Measurements from ENCODE around the gene TCAP. TPM values are rescaled to one million over a fixed set of nuclear protein-coding genes. Genes with fewer than 3 reads are reported as not detected.

The TCAP gene
- total and polyA plus RNA-seq, 9 donors, result 0.24 to 1.9 (median 1.3) TPM

- no peaks in the 10 kb centered on the region for H3K36me3 ChIP-seq
- intact Hi-C loops (cut with DNase I), result no loop called here
- 89 to 93% (median 91%) methylated on average over 10 of the region's 10 CpGs for WGBS, 3 donors
- no peak overlapping the region for H3K27ac ChIP-seq
- no peaks in the 10 kb centered on the region for H3K27me3 ChIP-seq
- no peak for DNase-seq
- H3K4me1 ChIP-seq (ENCODE audit: insufficient read depth), result no peaks in the 10 kb centered on the region
- no peaks in the 10 kb centered on the region for H3K9me3 ChIP-seq
- no peak overlapping the region for H3K4me3 ChIP-seq
- no peak for TF ChIP-seq POLR2A (IDR thresholded peaks at IDR 0.05)
- TF ChIP-seq EP300 (IDR thresholded peaks at IDR 0.05), result no peak
- TF ChIP-seq CTCF (IDR thresholded peaks at IDR 0.05), result no peak
Observed at GRCh38 chr17:39711851-39712250, 46.7 kb downstream of the TCAP start.

- intact Hi-C loops (cut with DNase I), result no loop called here
- H3K27ac ChIP-seq, result no peak overlapping the region
- WGBS, 3 donors, result 90 to 93% (median 93%) methylated on average over 4 of the region's 4 CpGs
- no peak for DNase-seq
- H3K9me3 ChIP-seq, result no peaks in the 10 kb centered on the region
- no peak for TF ChIP-seq POLR2A (IDR thresholded peaks at IDR 0.05)
- TF ChIP-seq EP300 (IDR thresholded peaks at IDR 0.05), result no peak
- no peak for TF ChIP-seq CTCF (IDR thresholded peaks at IDR 0.05)
- H3K4me3 ChIP-seq, result no peak overlapping the region
- H3K4me1 ChIP-seq (ENCODE audit: insufficient read depth), result no peaks in the 10 kb centered on the region
- H3K36me3 ChIP-seq, result no peaks in the 10 kb centered on the region
- no peaks in the 10 kb centered on the region for H3K27me3 ChIP-seq
Observed at GRCh38 chr17:39714234-39714633, 49.1 kb downstream of the TCAP start.

- H3K27me3 ChIP-seq, result no peaks in the 10 kb centered on the region
- intact Hi-C loops (cut with DNase I), result no loop called here
- no peaks in the 10 kb centered on the region for H3K36me3 ChIP-seq
- H3K4me3 ChIP-seq, result no peak overlapping the region
- H3K9me3 ChIP-seq, result no peaks in the 10 kb centered on the region
- TF ChIP-seq POLR2A (IDR thresholded peaks at IDR 0.05) (no peak), EP300 (IDR thresholded peaks at IDR 0.05) (no peak), CTCF (IDR thresholded peaks at IDR 0.05) (no peak)
- WGBS, 3 donors, result 92 to 94% (median 94%) methylated on average over 18 of the region's 18 CpGs
- no peaks in the 10 kb centered on the region for H3K4me1 ChIP-seq (ENCODE audit: insufficient read depth)
- no peak for DNase-seq
- H3K27ac ChIP-seq, result no peak overlapping the region
Observed at GRCh38 chr17:39715375-39716072, 50.4 kb downstream of the TCAP start.

Other genes starting within 250 kb of the TCAP start
- 10 to 100 TPM; 15.6 to 43.7 (median 34.1) TPM for gene MED1, start 214.1 kb upstream of the TCAP start, total RNA-seq
- gene MED1, start 214.1 kb upstream of the TCAP start, polyA plus RNA-seq, result 10 to 100 TPM; 11.0 to 32.0 TPM
- 10 to 100 TPM; 29.1 to 65.9 (median 50.3) TPM for gene CDK12, start 203.9 kb upstream of the TCAP start, total RNA-seq
- 10 to 100 TPM; 17.8 to 31.8 TPM for gene CDK12, start 203.9 kb upstream of the TCAP start, polyA plus RNA-seq
- not detected for gene NEUROD2, start 57.4 kb upstream of the TCAP start, total RNA-seq
- not detected for gene NEUROD2, start 57.4 kb upstream of the TCAP start, polyA plus RNA-seq
- 10 to 100 TPM in 4 of 7 donors, 1 to 10 TPM in 2, under 1 TPM in 1; 0.43 to 23.0 (median 10.1) TPM for gene PPP1R1B, start 38.4 kb upstream of the TCAP start, total RNA-seq
- 10 to 100 TPM in 1 of 2 donors, 1 to 10 TPM in 1; 5.1 to 12.9 TPM for gene PPP1R1B, start 38.4 kb upstream of the TCAP start, polyA plus RNA-seq
- 10 to 100 TPM; 34.5 to 49.4 (median 44.3) TPM for gene STARD3, start 28.2 kb upstream of the TCAP start, total RNA-seq
- 10 to 100 TPM; 42.1 to 55.9 TPM for gene STARD3, start 28.2 kb upstream of the TCAP start, polyA plus RNA-seq
- gene PNMT, start 3.1 kb downstream of the TCAP start, total RNA-seq, result 1 to 10 TPM in 5 of 7 donors, under 1 TPM in 1, not detected in 1; 0.60 to 5.1 (median 1.4) TPM
- 1 to 10 TPM in 1 of 2 donors, not detected in 1; 1.1 TPM for gene PNMT, start 3.1 kb downstream of the TCAP start, polyA plus RNA-seq
- gene PGAP3, start 22.7 kb downstream of the TCAP start, total RNA-seq, result 10 to 100 TPM; 13.8 to 31.3 (median 19.6) TPM
- gene PGAP3, start 22.7 kb downstream of the TCAP start, polyA plus RNA-seq, result 10 to 100 TPM in 1 of 2 donors, 1 to 10 TPM in 1; 7.9 to 19.8 TPM
- gene ERBB2, start 34.7 kb downstream of the TCAP start, total RNA-seq, result 10 to 100 TPM; 26.1 to 66.3 (median 53.5) TPM
- 10 to 100 TPM; 20.1 to 24.1 TPM for gene ERBB2, start 34.7 kb downstream of the TCAP start, polyA plus RNA-seq
- 10 to 100 TPM; 20.2 to 51.4 (median 23.4) TPM for gene MIEN1, start 65.2 kb downstream of the TCAP start, total RNA-seq
- 10 to 100 TPM; 33.0 to 64.9 TPM for gene MIEN1, start 65.2 kb downstream of the TCAP start, polyA plus RNA-seq
- 10 to 100 TPM in 1 of 7 donors, 1 to 10 TPM in 5, under 1 TPM in 1; 0.51 to 63.0 (median 2.7) TPM for gene GRB7, start 72.6 kb downstream of the TCAP start, total RNA-seq
- 1 to 10 TPM in 1 of 2 donors, under 1 TPM in 1; 0.23 to 1.8 TPM for gene GRB7, start 72.6 kb downstream of the TCAP start, polyA plus RNA-seq
- gene IKZF3, start 199.0 kb downstream of the TCAP start, total RNA-seq, result under 1 TPM; 0.34 to 0.97 (median 0.62) TPM
- gene IKZF3, start 199.0 kb downstream of the TCAP start, polyA plus RNA-seq, result 1 to 10 TPM in 1 of 2 donors, under 1 TPM in 1; 0.16 to 2.6 TPM
- gene ZPBP2, start 202.9 kb downstream of the TCAP start, total RNA-seq, result not detected
- gene ZPBP2, start 202.9 kb downstream of the TCAP start, polyA plus RNA-seq, result not detected